ENCODE data around the gene PFKP. TPM values are rescaled to one million over a fixed set of nuclear protein-coding genes. Genes with fewer than 3 reads are reported as not detected.

Gene PFKP
- total and polyA plus RNA-seq, 2 experiments from 2014 or later: 639 to 781 TPM

DNA sequence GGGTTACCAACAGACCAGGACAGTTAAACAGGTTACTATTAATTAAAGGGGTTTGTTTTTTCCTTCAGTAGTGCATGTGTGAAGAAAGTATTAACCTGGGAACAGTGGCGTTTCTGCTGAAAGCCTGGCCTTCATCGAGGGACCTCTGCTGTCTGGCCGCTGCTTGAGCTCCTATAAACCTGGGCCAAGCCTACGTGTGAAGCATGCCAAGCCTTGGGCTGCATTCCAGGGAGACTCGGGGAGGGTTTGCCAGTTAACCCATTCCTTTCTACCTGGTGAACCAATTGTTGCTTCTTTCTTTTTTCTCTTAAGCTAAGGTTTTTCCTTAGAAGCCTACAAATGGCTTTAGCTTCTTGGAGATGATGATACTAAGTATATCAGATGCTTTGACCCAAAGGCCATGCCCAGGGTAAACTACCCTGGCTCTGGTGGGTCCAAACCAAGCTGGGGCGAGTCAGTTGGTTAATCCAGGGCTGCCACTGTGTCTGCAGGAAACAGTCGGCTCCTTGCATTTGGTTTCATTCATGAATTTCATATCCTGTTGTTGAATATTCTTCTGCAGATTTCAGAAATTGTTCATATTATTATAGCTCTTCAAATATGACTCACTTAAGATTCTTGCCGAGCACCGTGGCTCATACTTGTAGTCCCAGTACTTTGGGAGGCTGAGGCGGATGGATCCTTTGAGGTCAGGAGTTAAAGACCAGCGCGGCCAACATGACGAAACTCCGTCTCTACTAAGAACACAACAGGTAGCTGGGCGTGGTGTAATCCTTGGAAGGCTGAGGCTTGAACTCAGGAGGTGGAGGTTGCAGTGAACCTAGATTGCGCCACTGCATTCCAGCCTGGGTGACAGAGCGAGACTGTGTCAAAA is 23.8 kb downstream of the PFKP start:
- TF ChIP-seq, protein P1, sequence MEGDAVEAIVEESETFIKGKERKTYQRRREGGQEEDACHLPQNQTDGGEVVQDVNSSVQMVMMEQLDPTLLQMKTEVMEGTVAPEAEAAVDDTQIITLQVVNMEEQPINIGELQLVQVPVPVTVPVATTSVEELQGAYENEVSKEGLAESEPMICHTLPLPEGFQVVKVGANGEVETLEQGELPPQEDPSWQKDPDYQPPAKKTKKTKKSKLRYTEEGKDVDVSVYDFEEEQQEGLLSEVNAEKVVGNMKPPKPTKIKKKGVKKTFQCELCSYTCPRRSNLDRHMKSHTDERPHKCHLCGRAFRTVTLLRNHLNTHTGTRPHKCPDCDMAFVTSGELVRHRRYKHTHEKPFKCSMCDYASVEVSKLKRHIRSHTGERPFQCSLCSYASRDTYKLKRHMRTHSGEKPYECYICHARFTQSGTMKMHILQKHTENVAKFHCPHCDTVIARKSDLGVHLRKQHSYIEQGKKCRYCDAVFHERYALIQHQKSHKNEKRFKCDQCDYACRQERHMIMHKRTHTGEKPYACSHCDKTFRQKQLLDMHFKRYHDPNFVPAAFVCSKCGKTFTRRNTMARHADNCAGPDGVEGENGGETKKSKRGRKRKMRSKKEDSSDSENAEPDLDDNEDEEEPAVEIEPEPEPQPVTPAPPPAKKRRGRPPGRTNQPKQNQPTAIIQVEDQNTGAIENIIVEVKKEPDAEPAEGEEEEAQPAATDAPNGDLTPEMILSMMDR (IDR thresholded peaks at IDR 0.05; ENCODE audit: low read depth, low read length): peak; percentile 5
- H3K36me3 ChIP-seq: peaks cover 5% of the 10 kb centered on the region
- H3K4me3 ChIP-seq: no peak overlapping the region
- peaks cover 73% of the 10 kb centered on the region for H3K4me1 ChIP-seq (ENCODE audit: low read depth)
- peak; percentile 83 to 90 for DNase-seq (ENCODE audit: low read depth in 1 of 2, low spot score in 1 of 2)
- H3K9me3 ChIP-seq (ENCODE audit: low read depth): no peaks in the 10 kb centered on the region
- no peaks in the 10 kb centered on the region for H3K27me3 ChIP-seq
- H3K27ac ChIP-seq: peak overlapping the region; percentile 97

DNA sequence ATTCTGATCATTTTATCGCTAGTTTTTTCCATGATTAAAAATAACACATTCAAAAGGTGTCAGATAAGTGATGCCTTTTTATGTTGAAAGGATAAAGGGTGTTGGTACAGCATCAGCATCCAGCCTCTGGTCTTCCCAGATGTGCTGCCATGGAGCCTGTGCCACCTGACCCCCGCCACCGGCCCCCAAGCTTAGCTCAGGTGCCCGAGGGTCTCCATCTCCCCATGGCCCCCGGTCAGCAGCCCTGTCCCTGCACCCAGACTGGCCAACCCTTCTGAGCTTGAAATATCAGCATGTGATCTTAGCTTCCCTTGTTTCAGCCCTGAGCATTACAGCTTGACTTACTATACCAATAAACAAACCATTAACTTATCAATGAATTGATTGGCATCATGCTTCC is 24.6 kb downstream of the PFKP start:
- H3K27ac ChIP-seq: peak overlapping the region; percentile 97
- TF ChIP-seq, protein P1 (IDR thresholded peaks at IDR 0.05; ENCODE audit: low read depth, low read length): no peak

DNA sequence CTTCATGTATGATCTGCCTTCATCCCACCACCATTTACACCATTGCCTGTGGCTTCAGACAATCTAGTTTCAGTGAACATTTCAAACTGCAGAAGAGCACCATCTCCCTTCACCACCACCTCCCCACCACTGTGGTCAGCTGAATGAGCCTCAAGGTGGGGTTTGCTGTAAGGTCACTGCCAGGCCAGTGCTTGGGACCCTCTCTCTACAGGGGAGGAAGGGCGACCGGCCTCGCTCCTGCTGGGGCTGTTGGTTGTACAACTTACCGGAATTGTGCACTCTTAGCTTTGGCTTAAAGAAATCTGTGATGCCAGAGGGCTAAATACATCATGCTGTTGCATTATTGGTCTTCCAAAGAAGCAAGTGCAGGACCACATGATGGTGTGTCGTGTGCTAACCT is 26.6 kb downstream of the PFKP start:
- DNase-seq (ENCODE audit: low read depth in 1 of 2, low spot score in 1 of 2): no peak
- Histone ChIP-seq H3K9me3 (ENCODE audit: low read depth) (no peaks in the 10 kb centered on the region), H3K27ac (peak overlapping the region; percentile 97), H3K36me3 (peaks cover 5% of the 10 kb centered on the region), H3K4me1 (ENCODE audit: low read depth) (peaks cover 69% of the 10 kb centered on the region), H3K27me3 (no peaks in the 10 kb centered on the region), H3K4me3 (no peak overlapping the region)
- TF ChIP-seq, protein P1 (IDR thresholded peaks at IDR 0.05; ENCODE audit: low read depth, low read length): no peak

More for the DNA sequence above, 24.6 kb downstream of the PFKP start:
- Histone ChIP-seq H3K9me3 (ENCODE audit: low read depth) (no peaks in the 10 kb centered on the region), H3K4me3 (no peak overlapping the region), H3K4me1 (ENCODE audit: low read depth) (peaks cover 71% of the 10 kb centered on the region), H3K36me3 (peaks cover 5% of the 10 kb centered on the region), H3K27me3 (no peaks in the 10 kb centered on the region)
- no peak for DNase-seq (ENCODE audit: low read depth in 1 of 2, low spot score in 1 of 2)

DNA sequence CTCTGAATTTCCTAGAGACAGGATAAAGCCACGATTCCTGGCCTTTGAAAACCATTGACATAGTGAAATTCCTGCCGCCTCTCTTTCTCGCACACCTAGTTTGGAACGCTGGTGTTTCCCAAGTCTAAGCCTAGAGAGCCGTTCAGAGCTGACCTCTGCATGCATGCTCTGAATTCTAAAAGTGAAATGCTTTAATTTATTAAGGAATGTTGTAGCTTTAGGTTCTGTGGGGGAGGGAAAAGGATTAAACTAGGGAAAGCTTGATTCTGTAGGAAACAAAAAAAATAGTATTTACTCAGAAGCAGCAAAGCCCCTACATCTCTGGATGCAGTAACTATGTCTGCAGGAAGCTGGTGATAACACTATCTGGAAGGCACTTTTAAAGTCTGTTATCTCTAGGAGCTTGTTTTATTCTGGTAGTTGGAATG is 27.3 kb downstream of the PFKP start:
- peaks cover 5% of the 10 kb centered on the region for H3K36me3 ChIP-seq
- peaks cover 74% of the 10 kb centered on the region for H3K4me1 ChIP-seq (ENCODE audit: low read depth)
- no peaks in the 10 kb centered on the region for H3K9me3 ChIP-seq (ENCODE audit: low read depth)
- DNase-seq (ENCODE audit: low read depth in 1 of 2, low spot score in 1 of 2): peak; percentile 51 to 64
- TF ChIP-seq, protein P1 (IDR thresholded peaks at IDR 0.05; ENCODE audit: low read depth, low read length): no peak
- H3K4me3 ChIP-seq: peak overlapping the region; percentile 1
- H3K27ac ChIP-seq: peak overlapping the region; percentile 97
- no peaks in the 10 kb centered on the region for H3K27me3 ChIP-seq

DNA sequence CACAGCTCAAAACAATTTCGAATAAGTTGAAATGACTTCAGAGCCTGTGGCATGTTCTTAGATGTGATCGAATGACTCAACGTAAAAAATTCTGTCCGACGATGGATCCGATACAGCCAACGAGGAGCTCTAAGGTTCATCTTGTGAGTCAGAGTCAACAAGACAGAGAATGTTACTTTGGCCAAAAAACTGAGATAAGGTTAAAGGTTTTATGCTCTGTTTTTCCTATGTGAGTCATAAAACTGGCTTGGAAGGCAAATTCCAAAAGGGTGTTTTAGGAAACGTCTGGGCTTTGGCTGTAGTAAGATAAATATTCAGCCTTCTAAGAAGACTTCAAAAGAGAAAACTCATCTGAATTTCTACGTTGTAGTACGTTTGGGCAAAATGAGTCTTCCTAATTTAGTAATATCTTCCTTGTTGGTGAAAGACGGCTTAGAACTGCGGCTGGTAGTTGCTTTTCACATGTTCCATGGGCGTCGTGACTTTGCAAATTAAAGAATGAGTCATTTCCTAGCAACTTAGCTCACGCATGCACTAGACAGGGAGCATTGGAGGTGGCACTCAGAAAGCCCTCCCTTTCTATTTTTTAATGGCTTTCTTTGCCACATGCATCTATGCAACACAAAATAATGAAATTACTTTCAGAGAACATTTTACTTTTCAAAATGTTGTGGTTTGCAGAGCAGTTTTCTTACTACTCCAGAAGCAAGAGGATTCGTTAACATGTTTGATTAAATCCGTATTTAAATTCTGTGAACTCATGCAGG is 28.2 kb downstream of the PFKP start:
- Histone ChIP-seq H3K4me3 (no peak overlapping the region), H3K4me1 (ENCODE audit: low read depth) (peaks cover 66% of the 10 kb centered on the region)

More for the DNA sequence above, 28.2 kb downstream of the PFKP start:
- Histone ChIP-seq H3K27me3 (no peaks in the 10 kb centered on the region), H3K27ac (peak overlapping the region; percentile 97), H3K36me3 (peaks cover 11% of the 10 kb centered on the region), H3K9me3 (ENCODE audit: low read depth) (no peaks in the 10 kb centered on the region)
- peak in 1 of 2 donors; percentile 98 for DNase-seq (ENCODE audit: low read depth in 1 of 2, low spot score in 1 of 2)
- TF ChIP-seq, protein P1 (IDR thresholded peaks at IDR 0.05; ENCODE audit: low read depth, low read length): no peak

Data from cardiac muscle cell (in vitro differentiated cells and primary cell).